Breast epithelium (tissue), 3 donors: ENCODE data around the gene ANKRD52.

ENCODE experiments used
- CTCF ChIP-seq, 3 donors: fragments of 450-650 bp; IDR thresholded peaks; one replicate each; pipeline ENCODE4 v1.5.1; 2016 to 2017; ENCODE audit warnings: antibody characterized with exemption in 3 of 3, mild to moderate bottlenecking in 3 of 3, moderate library complexity in 3 of 3
- POLR2AphosphoS5 ChIP-seq, 3 donors: sonication (generic); formaldehyde crosslinking; IDR thresholded peaks; one replicate each; pipeline ENCODE4 v1.6.1; 2017; ENCODE audit warnings: antibody characterized with exemption in 3 of 3

- TF ChIP-seq CTCF (IDR thresholded peaks at IDR 0.05) (no peak), POLR2AphosphoS5 (IDR thresholded peaks at IDR 0.05) (no peak)
Measured at GRCh38 chr12:56234746-56235436, 23.3 kb downstream of the ANKRD52 start.
